Epithelial cell of esophagus (primary cell): ENCODE data around the gene KLHL3.

Source experiments
- DNase-seq: peaks from one replicate; pipeline ENCODE4 v3.0.0; 2010; ENCODE audit warnings: low read depth
- H3K4me3 ChIP-seq: 2 replicates; pipeline ENCODE4 v1.5.1; 2011; ENCODE audit warnings: mild to moderate bottlenecking, low read length, control low read depth
- TF ChIP-seq, protein P1 (sequence below): IDR thresholded peaks from 2 replicates; pipeline ENCODE4 v1.5.1; 2011; ENCODE audit warnings: low read depth, mild to moderate bottlenecking, low read length, control low read depth, inconsistent platforms; ENCODE audit not compliant: insufficient read depth; ENCODE audit errors: missing control alignments

The KLHL3 gene

DNA sequence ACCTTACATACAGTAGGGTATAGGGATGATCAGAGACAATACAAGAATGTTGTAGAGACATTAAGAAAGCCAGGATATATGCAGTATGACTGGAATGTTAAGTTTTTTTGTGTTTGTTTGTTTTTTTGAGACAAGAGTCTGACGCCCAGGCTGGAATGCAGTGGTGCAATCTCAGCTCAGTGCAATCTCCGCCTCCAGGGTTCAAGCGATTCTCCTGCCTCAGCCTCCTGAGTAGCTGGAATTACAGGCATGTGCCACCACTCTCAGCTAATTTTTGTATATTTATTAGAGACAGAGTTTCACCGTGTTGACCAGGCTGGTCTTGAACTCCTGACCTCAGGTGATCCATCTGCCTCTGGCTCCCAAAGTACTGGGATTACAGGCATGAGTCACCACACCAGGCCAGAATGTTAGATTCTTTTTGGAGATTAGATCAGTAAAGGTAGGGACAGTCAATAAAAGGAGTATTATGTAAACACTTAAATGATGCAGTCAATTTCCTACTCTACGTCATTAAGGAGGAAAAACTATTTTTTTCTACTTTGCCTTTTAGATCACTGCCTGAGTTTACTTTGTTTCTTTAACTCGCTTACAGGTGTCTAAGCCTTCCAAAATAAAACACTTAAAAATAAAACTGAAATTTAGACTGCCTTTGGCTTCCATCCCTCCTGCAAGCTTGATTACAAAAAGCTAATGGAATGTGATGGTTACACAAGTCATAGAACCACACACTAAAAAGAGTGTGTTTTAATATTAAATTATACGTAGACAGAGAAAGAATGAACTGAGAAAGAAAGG is 25.0 kb upstream of the KLHL3 start:
- TF ChIP-seq, protein P1, sequence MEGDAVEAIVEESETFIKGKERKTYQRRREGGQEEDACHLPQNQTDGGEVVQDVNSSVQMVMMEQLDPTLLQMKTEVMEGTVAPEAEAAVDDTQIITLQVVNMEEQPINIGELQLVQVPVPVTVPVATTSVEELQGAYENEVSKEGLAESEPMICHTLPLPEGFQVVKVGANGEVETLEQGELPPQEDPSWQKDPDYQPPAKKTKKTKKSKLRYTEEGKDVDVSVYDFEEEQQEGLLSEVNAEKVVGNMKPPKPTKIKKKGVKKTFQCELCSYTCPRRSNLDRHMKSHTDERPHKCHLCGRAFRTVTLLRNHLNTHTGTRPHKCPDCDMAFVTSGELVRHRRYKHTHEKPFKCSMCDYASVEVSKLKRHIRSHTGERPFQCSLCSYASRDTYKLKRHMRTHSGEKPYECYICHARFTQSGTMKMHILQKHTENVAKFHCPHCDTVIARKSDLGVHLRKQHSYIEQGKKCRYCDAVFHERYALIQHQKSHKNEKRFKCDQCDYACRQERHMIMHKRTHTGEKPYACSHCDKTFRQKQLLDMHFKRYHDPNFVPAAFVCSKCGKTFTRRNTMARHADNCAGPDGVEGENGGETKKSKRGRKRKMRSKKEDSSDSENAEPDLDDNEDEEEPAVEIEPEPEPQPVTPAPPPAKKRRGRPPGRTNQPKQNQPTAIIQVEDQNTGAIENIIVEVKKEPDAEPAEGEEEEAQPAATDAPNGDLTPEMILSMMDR: no peak
- DNase-seq: peak; percentile 11
- H3K4me3 ChIP-seq: no peak overlapping the region

DNA sequence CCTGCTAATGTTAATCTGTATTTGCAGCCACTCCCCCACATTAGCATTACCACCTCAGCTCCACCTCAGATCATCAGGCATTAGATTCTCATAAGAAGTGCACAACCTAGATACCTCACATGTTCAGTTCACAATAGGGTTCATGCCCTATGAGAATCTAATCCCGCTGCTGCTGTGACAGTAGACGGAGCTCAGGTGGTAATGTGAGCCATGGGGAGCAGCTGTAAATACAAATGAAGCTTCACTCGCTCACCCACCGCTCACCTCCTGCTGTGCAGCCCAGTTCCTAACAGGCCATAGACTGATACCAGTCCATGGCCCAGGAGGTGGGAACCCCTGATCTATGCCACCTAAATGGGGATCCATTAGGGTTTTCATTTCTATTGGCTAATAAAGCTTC is 24.4 kb upstream of the KLHL3 start:
- DNase-seq: no peak
- no peak overlapping the region for H3K4me3 ChIP-seq
- TF ChIP-seq, protein P1: no peak

DNA sequence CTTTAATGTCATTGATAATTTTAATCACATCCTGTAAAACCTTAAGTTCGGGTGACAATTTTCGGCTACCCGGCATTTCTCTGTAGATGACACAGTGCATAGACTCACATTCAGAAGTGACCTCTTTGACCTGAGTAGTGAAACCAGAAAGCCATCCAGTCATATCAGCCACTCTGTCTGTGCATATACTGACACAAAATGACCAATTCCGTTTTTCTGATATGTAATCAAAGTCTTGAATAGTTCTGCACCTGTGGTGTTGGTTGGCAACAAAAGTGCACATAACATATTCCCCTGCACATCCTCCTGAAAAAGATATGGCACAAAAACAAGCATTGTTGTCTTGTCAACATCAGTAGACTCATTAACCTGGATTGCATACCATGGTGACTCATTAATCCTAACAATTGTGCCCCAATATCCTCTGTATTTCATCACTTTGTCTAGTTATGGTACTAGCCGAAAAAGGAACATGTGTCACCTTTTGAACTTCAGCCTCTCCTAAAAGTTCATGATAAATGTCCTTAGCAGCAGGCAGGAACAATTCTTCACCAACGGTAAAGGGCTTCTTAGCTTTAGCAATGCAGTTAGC is 22.9 kb upstream of the KLHL3 start:
- TF ChIP-seq, protein P1: no peak
- H3K4me3 ChIP-seq: no peak overlapping the region
- DNase-seq: peak; percentile 69

DNA sequence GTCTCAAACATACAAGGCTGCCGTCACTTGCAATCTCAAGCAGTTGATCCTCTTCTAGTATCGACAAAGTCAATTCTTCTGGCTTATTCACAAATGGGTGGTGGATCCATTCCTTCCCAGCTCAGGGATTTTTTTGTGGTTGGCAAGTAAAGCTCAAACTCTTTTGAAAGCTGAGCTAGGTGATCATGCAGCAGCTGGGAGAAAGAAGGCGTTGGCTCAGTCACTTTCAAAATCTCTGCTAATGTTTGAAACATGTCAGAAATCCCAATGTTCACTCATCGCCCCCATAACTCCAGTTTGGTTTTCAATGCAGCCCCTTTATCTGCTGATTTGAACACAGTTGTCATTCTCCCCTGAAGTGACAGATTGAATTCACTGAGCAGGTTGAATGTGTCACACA is 22.2 kb upstream of the KLHL3 start:
- DNase-seq: no peak
- TF ChIP-seq, protein P1: no peak
- no peak overlapping the region for H3K4me3 ChIP-seq

DNA sequence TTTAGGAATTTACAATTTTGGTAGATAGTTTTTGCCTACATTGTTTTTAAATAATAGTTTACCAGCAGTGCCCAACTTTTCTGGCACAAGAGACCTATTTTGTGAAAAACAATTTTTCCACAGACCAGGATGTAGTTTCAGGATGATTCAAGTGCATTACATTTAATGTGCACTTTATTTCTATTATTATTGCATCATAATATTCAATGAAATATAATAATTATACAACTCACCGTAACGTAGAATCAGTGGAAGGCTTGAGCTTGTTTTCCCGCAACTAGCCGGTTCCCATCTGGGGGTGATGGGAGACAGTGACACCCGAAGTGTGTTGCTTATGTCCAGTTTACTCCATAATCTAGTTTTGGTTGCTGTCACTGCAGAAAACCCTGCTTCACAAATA is 21.7 kb upstream of the KLHL3 start:
- TF ChIP-seq, protein P1: no peak
- DNase-seq: no peak
- no peak overlapping the region for H3K4me3 ChIP-seq

DNA sequence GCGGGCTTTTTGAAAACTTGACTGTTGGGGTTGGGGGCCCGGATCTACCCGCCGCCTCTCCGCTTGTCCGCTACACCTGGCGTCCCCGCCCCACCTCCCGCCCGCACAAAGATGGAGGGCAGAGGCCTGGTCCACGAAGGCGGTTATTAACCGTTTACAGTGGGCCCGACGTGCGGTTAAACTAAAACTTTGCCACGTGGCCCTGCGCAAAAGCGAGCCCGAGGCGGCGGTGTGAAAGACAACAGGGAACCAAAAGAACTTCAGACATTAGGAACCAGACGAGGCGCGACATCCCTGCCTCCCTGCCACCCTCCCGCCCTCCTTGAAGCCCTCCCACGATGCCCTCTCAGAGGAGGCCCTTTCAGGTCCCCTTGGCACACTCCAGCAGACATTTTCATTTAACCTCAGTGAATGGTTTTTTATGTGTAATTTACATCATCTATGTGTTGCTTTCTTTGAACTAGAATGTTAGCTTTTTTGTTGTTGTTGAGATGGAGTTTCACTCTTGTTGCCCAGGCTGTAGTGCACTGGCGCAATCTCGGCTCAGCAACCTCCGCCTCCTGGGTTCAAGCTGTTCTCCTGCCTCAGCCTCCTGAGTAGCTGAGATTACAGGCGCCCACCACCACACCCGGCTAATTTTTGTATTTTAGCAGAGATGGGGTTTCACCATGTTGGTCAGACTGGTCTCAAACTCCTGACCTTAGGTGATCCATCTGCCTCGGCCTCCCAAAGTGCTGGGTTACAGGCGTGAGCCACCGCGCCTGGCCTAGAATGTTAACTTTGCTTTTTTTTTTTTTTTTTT is 19.3 kb upstream of the KLHL3 start:
- DNase-seq: no peak
- peak overlapping the region; percentile 92 for H3K4me3 ChIP-seq
- TF ChIP-seq, protein P1: no peak
